T-helper 22 cell (primary cell): Measurements from ENCODE around the gene OR2V1.
"Not testable (repeated sequence)": the region's sequence is repeated elsewhere in the genome, so short reads cannot be mapped to it uniquely, and the experiment has no call there.

Source experiments
- DNase-seq: peaks from one replicate; pipeline ENCODE4 v3.0.0-alpha.2; 2020; ENCODE audit warnings: low read depth

Gene OR2V1

GRCh38 chr5:181101930-181102674 is 28.9 kb downstream of the OR2V1 start:
- not testable (repeated sequence) for DNase-seq

DNA sequence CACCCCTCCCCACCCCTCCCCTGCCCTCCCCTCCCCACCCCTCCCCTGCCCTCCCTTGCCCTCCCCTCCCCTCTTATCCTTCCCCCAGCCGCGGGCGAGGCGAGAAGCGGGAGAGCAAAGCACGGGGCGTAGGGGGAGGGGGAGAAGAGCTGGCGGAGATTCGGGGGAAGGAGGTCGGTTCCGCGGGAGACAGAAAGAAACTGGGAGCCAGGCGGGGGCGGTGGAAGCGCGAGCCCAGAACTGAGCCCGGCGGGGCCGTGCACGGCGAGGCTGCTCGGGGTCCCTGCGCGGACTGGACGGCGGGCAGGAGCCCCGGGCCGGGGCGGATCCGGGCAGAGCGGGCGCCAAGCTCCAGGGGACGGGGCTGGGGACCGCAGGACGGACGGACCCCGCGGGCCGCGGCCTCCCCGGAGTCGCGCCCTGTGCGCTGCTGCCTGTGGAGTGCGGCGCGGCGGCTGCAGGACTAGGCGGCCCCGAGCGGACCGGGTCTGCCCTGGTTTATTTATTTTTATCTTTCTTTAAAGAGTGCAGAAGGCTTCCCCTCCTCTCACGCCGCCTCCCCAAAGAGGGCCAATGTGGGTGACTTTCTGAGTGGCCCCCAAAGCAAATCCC is 29.8 kb downstream of the OR2V1 start:
- not testable (repeated sequence) for DNase-seq

DNA sequence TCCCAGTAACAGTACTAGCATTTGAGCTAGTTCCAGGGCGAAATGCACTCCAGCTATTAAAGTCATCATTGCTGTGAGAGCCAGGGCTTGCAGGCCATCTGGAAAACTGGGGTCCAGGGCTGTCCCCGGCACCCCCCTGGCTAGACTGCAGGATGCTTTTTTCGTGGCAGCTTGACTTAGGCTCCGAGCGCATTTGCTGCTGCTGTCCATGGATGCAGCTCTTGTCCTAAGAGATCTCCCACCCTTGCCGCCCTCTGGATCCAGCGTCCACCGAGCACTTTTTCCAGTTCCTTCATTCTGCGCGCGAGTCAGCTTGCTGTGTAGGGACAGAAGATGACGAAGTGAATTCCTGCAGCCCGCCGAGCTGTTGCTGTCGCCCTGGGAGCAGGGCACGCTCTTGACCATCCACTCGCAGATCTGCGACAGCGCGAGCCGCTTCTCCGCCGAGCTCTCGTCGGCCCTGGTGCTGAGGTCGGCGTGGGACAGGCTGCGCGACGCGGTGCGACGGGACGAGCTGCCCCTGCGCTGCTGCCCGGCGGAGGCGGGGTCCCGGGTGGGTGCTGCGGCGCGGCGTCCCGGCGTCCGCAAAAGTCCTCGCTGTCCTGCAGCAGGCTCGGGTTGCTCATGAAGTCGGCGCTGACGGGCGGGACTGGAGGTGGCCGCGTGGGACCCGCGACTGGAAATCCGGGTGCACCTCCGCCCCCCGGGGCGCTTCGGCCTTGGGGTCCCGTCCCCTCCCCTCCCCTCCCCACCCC is 30.7 kb downstream of the OR2V1 start:
- no peak for DNase-seq

DNA sequence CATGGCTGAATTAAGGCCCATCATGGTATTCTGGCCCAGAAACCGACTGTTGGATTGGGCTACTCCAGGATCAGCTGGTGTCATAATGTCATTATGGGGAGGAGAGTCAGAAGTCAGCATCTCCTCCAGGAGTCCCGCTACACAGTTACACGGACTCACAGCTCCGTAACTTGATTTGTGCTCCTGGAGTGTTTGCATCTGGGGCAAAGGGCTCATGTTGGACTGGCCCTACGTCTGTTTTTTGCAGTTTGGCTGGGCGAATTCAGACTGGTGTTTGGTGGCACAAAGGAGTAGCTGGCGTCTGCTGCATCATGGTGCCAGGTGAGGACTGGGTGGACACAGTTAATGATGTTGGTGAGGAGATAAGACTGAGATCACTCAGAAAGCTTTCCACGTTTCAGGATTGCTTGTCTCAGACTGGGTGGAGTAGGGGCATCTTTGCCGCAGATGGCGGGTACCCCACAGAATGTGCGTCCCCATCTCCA is 31.3 kb downstream of the OR2V1 start:
- no peak for DNase-seq

GRCh38 chr5:181098762-181099601 is 32.0 kb downstream of the OR2V1 start:
- DNase-seq = no peak

DNA sequence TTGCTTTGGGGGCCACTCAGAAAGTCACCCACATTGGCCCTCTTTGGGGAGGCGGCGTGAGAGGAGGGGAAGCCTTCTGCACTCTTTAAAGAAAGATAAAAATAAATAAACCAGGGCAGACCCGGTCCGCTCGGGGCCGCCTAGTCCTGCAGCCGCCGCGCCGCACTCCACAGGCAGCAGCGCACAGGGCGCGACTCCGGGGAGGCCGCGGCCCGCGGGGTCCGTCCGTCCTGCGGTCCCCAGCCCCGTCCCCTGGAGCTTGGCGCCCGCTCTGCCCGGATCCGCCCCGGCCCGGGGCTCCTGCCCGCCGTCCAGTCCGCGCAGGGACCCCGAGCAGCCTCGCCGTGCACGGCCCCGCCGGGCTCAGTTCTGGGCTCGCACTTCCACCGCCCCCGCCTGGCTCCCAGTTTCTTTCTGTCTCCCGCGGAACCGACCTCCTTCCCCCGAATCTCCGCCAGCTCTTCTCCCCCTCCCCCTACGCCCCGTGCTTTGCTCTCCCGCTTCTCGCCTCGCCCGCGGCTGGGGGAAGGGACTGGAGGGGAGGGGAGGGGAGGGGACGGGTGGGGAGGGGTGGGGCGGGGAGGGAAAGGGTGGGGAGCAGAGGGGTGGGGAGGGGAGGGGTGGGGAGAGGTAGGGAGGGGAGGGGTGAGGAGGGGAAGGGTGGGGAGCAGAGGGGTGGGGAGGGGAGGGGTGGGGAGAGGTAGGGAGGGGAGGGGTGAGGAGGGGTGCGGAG is 33.0 kb downstream of the OR2V1 start:
- not testable (repeated sequence) for DNase-seq

DNA sequence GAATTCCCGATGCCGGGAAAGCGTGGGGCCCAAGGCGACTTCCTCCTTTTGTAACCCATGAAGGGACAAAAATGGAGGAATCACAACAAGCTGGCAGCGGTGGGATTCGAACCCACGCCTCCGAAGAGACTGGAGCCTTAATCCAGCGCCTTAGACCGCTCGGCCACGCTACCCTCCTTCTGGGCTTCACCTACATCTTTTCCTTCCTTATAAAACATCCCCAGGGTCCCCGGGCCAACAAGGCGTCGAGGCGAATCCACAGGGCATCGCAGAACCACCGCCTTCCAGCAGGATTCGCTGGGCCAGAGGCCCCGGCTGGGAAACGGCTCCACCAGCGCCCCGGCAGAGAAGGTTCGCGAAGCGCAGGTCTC is 33.6 kb downstream of the OR2V1 start:
- DNase-seq = not testable (repeated sequence)

DNA sequence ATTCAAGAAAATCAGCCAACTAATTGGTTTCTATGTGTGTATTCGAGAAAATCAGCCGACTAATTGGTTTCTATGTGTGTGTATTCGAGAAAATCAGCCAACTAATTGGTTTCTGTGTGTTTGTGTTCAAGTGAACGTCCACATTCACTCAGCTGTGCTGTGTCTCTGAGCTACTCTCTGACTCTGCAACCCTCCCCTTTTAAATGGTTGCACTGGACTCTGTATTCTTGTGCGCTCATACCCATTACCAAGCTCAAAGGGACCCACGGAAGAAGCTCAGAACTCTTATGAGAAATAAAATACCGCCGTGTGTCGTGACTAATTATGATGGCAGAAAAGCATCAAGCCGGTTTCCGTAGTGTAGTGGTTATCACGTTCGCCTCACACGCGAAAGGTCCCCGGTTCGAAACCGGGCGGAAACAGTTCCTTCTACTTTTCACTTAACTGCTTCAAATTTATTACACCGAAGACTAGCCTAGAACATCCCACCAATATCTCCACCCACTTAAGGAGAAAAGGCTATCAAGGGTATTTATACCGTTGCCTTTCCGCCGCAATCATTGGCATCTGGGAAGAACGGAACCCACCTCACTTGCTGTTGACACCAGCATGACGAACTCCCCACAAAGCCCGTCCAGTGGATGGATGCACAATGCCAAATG is 34.1 kb downstream of the OR2V1 start:
- DNase-seq = not testable (repeated sequence)

- DNase-seq = not testable (repeated sequence)
Measured at GRCh38 chr5:181095162-181095561, 35.8 kb downstream of the OR2V1 start.

GRCh38 chr5:181092428-181092827 is 38.5 kb downstream of the OR2V1 start:
- no peak for DNase-seq

DNA sequence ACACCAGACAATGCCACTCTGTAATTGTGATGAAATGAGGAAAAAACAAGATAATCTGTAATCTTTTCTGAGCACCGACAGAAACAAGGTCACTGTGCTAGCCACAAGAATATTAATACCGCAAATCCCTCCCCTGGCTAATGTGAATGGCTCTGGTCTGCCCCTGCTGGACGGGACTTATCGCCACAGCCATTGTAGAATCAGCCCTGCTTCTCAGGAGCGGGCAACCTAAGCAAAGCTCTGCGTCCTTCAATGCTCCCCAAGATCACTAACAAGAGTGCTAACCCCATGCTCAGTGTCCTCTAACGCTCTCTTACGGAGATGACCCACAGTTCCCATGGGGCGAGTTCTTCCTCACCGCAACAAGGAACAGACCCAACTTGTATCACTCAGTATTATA is 42.7 kb downstream of the OR2V1 start:
- DNase-seq = no peak

DNA sequence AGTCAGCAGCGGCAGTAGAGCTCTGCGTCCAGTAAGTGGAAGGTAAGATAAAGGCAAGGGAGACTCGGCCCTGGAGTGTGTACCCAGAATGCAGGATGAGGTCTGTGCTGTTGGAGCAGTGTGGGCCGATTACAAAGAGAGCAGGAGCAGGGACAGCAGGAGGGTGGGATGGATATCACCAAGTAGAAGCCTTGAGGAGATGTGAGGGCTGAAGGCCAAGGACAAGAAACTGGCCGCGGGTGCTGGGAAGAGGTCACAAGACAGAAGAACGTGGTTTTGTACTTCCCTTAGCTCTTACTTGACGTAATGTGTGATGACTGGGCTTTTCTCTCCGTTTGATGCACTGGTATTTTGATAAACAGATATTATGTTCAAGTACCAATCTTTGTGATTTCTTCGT is 43.7 kb downstream of the OR2V1 start:
- DNase-seq = no peak

- DNase-seq = no peak
Measured at GRCh38 chr5:181086884-181087205, 44.1 kb downstream of the OR2V1 start.

- DNase-seq = no peak
Measured at GRCh38 chr5:181086026-181086883, 44.7 kb downstream of the OR2V1 start.

- no peak for DNase-seq
Measured at GRCh38 chr5:181084621-181085195, 46.3 kb downstream of the OR2V1 start.

DNA sequence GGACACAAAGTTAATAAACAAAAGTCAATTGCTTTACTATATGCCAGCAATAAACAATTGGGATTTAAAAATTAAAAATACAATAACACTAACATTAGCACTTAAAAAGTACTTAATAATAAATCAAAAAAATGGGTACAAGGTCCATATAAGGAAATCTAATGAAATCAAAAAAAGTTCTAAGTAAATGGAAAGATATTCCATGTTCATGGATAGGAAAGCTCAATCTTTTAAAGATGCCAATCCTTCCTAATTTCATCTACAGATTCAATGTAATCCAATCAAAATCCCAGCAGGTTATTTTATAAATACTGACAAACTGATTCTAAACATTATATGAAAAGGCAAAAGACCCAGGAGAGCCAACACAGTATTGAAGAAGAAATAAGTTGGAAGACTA is 49.0 kb downstream of the OR2V1 start:
- no peak for DNase-seq

DNA sequence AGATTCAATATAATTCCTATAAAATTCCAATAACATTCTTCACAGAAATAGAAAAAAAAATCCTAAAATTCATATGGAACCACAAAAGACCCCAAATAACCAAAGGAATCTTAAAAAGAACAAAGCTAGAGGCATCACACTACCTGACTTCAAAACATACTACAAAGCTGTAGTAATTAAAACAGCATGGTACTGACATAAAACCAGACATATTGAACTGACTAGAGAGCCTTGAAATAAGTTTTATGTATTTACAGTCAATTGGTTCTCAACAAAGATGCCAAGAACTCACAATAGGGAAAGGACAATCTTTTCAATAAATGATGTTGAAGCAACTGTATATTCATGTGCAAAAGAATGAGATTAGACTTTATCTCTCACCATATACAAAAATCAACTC is 54.0 kb downstream of the OR2V1 start:
- no peak for DNase-seq
